Stromal cell of bone marrow (primary cell): ENCODE measurements around the gene CACNA1G.

Source experiments
- DNase-seq: peaks from one replicate; pipeline ENCODE4 v3.0.0-alpha.2; 2012; ENCODE audit warnings: low read depth

CACNA1G gene

GRCh38 chr17:50651661-50652060, 91.1 kb downstream of the CACNA1G start:
- DNase-seq, result no peak

- DNase-seq, result no peak
Measured at GRCh38 chr17:50653738-50654137, 93.2 kb downstream of the CACNA1G start.

- DNase-seq, result no peak
Measured at GRCh38 chr17:50656509-50656908, 96.0 kb downstream of the CACNA1G start.

GRCh38 chr17:50657054-50657453, 96.5 kb downstream of the CACNA1G start:
- DNase-seq, result no peak

- no peak for DNase-seq
Measured at GRCh38 chr17:50657627-50658026, 97.1 kb downstream of the CACNA1G start.

GRCh38 chr17:50658616-50659015, 98.1 kb downstream of the CACNA1G start:
- DNase-seq, result no peak

GRCh38 chr17:50659179-50659578, 98.7 kb downstream of the CACNA1G start:
- no peak for DNase-seq

GRCh38 chr17:50660042-50660886, 99.7 kb downstream of the CACNA1G start:
- no peak for DNase-seq

- DNase-seq, result no peak
Measured at GRCh38 chr17:50660887-50661345, 100.4 kb downstream of the CACNA1G start.

GRCh38 chr17:50661348-50661747, 100.8 kb downstream of the CACNA1G start:
- no peak for DNase-seq

GRCh38 chr17:50661795-50662391, 101.4 kb downstream of the CACNA1G start:
- peak; percentile 76 for DNase-seq

- no peak for DNase-seq
Measured at GRCh38 chr17:50662632-50663225, 102.2 kb downstream of the CACNA1G start.

- DNase-seq, result no peak
Measured at GRCh38 chr17:50663812-50664374, 103.4 kb downstream of the CACNA1G start.

- no peak for DNase-seq
Measured at GRCh38 chr17:50664788-50665458, 104.4 kb downstream of the CACNA1G start.

- no peak for DNase-seq
Measured at GRCh38 chr17:50665838-50666237, 105.3 kb downstream of the CACNA1G start.

GRCh38 chr17:50666316-50666715, 105.8 kb downstream of the CACNA1G start:
- DNase-seq, result no peak

- no peak for DNase-seq
Measured at GRCh38 chr17:50667259-50668024, 106.9 kb downstream of the CACNA1G start.

- DNase-seq, result no peak
Measured at GRCh38 chr17:50668025-50668837, 107.7 kb downstream of the CACNA1G start.

- no peak for DNase-seq
Measured at GRCh38 chr17:50668838-50669581, 108.5 kb downstream of the CACNA1G start.

GRCh38 chr17:50672071-50672470, 111.6 kb downstream of the CACNA1G start:
- no peak for DNase-seq
